SW 1271 (cell line): ENCODE measurements around the gene CROCC2.

Experiments
- DNase-seq, 2 experiments: peaks; one replicate each; lab custom pipeline; 2025; lab: John Stamatoyannopoulos, UW

The CROCC2 gene

DNA sequence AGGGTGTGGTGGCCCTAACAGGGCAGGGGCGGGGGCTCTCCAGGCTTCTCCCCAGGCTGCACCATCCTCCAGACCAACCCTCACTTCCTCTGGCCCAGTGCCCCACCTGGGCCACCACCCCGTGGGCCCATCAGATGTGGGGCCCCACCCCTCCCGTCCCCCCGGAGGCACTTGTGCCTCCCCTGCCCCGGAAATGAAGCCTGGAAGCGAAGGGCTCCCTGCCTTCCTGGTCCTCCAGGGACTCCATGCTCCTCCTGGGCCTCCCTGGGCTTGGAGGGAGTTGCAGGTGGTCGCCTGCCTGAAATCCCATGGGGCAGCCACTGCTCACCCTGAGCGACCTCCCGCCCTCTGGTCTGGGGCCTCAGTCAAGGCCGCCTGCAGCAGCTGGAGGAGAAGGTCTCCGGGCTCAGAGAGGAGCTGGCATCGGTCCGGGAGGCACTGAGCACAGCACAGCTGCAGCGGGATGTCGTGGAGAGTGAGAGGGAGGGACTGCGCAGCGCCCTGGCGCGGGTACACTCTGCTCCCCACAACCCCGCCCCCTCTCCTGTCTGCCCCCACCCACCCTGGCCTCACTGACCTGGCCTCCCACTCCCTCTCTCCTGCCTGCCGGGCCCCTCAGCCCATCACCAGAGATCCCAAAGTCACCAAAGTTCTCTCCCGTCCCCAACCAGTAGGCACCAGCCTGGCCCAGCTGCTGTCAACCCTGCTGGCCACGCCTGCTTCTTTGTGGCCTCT is 28.0 kb downstream of the CROCC2 start:
- DNase-seq: no peak

DNA sequence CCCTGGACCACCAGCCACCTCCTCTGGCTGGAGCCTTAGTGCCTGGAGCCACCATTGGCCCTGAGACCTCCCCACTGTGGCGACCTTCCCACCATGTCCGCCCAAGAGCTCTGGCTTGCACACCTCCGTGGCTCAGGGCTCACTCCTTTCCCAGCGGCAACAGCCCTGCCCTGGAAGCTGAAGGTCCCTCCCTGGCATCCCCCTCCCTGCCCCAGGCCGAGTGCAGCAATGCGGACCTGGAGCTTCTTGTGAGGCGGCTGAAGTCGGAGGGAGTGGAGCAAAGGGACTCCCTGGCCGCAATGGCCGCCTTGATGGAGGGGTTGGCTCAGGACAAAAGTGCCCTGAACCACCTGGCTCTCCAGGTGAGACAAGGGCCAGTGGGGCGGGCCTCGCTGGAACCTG is 28.6 kb downstream of the CROCC2 start:
- DNase-seq: no peak

DNA sequence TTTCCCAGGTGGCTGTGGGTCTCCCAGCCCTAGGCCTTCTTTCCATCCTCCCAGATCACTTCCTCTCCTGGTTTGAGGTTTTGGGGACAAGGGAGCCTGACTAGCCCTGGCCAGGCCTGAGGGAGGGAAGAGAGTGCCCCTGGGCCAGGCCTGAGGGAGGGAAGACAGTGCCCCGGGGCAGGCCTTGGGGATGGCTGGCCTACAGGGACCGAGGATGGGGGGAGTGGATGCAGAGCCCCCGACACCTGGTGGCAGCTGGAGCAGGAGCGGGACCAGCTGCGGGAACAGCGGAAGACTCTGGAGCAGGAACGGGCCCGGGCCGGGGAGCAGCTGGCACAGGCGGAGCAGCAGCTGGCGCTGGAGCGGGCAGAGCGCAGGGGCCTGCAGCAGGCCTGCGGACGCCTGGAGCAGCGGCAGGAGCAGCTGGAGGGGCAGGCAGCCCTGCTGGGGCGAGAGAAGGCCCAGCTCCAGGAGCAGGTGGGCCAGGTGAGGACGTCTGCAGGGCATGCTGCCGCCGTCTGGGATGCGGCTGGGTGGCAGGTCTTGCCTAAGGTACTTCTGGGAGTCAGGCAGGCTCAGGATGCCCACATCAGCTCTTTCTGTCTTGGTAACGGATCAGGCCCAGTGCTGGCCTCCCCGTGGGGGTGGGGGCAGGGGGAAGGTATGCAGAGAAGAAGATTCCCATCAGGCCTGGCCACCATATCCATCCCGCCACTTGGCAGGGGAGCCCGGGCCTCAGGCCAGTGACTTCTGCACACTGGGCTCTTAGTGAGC is 29.2 kb downstream of the CROCC2 start:
- DNase-seq: no peak

DNA sequence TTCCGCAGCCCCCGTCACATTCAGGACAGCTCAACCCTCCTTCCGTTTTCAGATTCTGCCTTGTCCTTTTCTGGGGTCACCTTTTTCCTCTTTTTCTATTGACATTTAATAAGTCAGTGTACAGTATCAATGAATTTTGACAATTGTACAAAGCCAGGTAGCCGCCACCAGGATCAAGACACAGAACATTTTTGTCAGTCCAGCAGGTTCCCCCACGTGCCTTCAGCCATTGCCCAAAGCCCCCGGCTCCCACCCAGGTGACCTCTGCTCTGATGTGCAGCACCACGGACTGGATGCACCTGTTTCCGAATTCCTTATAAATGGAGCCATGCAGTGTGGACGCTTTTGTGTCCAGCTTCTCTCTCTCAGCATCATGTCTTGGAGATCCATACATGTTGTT is 30.0 kb downstream of the CROCC2 start:
- no peak for DNase-seq

DNA sequence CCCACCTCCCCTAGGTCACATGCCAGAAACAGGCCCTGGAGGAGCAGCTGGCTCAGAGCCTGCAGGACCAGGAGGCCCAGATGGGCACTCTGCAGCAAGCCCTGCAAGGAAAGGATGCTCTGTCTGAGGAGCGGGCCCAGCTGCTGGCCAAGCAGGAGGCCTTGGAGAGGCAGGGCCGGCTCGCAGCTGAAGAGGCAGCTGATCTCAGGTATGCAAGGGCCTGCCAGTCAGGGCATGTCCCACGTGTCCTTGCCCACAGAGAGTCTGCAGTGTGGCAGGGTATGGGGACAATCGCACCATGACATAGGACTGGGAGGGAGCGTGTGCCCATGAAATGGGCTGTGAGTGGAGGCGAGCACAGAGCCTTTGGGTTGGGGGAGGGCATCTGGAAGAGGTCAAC is 39.9 kb downstream of the CROCC2 start:
- no peak for DNase-seq

DNA sequence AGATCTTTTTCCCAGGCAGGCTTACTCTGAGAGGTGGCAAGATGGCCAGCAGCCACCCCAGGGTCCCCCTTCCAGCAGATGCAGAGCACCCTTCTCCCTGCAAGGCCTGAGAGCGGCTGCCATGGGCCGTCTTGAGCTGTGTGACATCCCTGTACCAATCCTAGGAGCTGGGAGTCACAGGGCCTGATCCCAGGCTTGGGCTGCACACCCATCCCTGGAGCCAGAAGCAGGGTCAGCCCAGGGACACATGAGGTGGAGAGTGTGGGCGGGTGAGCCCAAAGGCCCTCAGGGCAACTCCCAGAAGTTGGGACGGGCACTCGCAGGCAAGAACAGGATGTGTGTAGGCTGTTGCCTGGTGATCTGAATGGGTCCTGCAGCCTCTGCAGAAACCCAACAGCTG is 40.5 kb downstream of the CROCC2 start:
- no peak for DNase-seq

DNA sequence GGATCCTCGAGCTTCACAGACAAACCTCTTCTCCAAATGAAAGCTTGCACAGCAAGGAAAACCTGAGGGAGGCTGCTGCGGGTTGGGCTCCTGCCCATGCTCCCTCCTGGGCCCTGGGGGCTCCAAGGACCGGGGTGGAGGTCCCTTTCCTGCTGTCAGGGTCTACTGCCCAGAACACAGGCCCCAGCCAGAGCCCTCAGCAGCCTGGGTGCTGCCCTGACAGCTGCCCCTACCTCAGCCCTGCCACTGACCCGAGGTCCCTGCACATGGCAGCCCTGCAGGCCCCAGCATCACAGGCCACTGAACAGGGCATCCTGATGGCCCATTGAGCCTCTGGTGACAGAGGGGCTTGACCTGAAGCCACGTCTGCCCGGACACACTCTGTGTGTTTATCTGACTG is 41.0 kb downstream of the CROCC2 start:
- DNase-seq: no peak

DNA sequence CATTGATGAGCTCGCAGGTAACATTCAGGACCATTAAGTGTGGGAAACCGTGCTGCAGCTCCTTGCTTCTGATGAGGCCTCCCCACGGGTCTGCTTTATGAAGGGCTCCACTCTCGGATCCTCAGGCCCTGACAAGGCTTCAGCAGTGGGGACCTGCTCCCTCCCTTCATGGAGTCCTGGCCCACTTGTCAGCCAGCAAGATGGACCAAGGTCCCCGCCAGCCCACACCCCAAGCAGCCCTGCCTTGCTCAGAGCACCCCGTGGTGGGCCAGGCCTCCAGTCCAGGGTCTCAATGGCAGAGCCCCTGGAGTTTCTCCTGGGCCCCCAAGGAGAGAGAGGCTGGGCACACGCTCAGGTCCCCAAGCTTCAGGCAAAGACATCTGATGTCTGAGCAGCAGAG is 41.5 kb downstream of the CROCC2 start:
- no peak for DNase-seq

DNA sequence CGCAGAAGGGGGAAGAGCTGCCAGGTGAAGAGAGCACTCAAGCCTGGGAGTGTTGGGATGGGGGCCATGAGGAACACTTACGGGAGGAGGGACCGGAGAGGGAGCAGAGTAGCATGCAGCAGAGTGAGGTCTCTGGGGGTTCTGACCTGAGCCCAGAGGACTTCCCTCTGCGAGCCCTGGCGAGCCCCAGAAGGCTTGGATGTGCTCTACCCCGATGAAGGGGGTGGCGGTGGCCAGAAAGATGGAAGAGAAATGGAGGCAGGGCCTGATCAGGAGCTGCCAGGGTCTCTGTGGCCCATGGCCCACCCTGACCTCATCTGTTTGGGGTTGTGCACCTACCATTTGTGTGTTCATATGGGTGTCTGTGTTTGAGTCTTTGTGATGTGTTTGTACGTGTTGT is 42.0 kb downstream of the CROCC2 start:
- no peak for DNase-seq

DNA sequence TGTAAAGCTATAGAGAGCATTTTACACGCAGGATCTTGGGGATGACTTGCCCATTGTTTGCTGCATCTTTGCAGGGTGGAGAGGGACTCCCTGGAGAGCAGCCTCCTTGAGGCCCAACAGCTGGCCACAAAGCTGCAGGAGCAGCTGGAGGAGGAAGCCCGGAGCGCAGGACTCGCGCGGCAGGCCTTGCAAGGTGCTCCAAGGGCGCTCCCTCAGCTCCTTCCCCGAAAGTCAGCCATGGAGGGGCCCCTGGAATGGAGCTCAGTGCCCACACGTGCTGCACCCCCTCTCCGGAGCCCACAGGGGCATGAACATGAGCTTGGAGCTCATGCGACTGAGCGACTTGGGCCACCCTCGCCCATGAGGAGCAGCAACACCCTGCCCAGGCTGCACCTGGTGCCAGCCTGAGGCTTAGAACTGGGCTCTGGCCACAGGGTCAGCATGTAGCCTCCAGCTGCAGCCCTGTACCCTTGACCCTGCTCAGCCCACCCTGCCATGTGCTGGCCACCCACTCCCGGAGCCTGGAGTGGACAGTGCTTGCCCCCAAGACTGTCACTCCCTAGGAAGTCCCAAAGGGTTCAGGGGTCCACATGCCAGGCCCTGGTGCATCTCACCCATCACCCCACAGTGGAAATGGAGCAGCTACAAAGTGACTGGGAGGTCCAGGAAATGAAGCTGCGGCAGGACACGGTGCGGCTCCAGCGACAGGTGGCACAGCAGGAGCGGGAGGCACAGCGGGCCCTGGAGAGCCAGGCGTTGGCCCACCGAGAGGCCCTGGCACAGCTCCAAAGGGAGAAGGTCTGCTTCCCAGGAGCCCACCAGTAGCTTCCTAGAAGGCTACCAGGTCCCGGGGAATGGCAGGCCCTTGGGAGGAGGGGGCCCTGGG is 43.0 kb downstream of the CROCC2 start:
- DNase-seq: no peak

DNA sequence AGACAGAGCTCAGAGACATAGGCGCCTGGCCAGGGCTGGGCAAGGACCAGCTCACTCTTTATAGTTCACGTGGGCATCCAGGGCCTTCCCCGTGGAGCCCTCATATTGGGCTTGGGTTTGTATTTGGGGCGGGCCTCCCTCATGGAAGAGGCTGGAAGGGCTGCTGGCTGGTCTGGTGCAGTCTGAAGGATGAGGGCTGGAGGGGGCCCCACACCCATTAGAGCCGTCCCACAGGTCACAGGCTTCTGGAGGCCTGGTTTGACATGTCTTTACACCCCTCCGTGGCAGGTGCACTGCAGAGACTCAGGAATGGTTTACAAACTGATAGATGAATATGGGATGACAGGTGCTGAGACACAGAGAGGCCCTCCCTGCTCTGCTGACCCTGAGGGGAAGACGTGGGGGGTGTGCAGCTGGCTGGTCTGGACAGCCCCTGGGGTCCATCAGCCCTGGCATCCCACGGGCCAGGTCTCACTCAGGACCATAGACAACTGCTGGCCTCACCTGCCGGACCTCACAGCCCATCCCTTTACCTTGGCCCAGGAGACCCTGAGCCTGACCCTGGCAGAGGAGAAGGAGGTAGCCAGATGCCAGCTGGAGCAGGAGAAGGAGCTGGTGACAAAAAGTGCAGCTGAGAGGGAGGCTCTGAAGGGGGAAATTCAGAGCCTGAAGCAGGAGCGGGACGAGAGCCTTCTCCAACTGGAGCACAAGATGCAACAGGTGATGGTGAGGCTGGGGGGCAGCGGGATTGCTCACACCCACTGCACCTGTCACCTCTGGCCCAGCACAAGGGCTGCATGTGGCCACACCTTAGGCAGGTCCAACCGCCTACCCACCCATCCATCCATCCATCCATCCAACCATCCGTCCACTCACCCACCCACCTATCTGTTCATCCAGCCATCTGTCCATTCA is 43.9 kb downstream of the CROCC2 start:
- no peak for DNase-seq

DNA sequence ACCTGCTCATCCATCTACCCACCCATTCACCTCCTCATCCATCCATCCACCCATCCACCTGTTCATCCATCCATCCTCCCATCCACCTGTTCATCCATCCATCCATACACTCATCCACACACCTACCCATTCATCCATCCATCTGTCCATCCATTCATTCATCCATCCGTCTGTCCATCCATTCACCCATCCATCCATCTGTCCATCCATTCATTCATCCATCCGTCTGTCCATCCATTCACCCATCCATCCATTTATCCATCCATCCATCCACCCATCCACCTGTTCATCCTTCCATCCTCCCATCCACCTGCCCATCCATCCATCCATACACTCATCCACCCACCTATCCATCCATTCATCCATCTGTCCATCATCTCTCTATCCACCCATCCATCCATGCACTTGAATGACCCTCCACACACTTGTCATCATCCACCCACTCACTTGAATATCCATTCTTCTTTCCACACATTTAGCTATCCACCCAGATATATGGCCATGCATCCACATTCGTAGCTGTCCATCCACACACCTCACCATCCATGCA is 45.0 kb downstream of the CROCC2 start:
- DNase-seq: no peak

DNA sequence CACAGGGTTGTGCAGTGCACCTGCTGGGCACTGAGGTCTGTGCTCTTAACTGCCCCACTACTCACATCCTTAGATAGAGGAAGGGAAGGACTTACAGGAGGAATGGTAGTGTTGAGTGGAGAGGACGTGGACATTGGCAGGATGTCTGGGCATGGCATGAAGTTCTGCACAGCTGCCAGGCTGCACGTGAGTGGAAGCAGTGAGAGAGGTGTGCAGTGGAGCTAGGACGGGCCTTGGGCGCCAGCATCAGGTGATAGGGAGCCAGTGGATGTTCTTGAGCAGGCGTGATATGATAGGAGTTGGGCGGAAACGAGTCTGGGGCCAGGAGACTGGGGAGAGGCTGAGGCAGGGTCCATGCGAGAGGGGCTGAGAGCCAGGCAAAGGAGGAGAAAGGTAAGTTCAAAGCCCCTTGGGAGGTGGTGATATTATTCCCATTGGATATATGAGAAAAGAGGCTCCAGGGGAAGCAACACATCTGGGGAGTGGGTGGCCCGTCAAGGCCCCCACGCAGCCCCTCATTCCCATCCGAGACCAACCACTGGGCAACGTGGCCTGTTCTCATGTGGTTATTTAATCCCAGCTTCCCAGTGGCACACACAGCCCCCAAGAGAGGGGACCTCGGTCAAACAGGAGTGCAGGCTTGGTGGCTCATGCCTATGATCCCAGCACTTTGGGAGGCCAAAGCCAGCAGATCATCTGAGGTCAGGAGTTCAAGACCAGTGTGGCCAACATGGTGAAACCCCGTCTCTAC is 46.5 kb downstream of the CROCC2 start:
- DNase-seq: no peak

DNA sequence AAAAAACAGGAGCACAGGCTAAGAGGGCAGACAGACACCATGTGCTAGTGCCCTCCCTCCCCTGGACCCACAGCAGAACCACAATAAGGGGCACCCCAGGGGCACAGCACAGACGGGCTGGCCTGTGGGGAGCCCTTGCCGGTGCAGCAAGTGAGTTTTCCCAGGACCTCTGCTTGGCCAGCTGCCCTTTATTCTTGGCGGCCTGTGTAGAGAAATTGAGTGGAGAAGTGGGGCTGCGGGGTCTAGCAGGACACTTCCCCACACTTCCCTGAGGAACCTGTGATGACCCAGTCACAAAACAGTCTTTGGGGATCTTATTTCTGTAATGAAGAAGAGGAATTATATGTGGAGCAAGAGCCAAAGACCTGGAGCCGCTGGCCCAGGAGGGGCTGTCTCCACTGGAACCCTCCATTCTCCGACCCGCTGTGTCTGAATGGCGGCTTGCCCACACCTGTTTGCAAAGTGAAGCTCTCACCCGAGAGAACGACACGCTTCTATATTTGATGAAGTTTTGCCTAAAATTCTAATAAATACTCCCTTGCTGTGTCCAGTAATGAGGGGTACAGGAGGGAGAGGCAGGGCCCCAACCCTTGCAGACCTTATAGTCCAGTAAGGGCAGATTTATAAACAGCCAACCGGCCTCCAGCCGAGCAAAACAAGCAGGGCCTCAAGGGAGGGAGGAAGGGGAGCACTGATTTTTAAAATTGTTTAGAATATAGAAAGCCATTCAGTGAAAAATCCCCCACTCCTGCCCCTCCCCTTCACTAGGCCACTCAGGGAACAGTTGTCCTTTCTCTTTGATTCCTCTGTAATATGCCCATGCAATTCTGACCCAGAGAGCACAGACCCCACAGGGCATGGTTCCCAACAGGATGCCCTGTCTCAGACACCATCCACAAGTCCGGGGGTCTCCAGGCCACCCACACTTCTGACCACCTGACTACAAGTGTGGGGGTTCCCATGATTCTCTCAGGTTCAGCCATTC is 47.6 kb downstream of the CROCC2 start:
- DNase-seq: no peak

DNA sequence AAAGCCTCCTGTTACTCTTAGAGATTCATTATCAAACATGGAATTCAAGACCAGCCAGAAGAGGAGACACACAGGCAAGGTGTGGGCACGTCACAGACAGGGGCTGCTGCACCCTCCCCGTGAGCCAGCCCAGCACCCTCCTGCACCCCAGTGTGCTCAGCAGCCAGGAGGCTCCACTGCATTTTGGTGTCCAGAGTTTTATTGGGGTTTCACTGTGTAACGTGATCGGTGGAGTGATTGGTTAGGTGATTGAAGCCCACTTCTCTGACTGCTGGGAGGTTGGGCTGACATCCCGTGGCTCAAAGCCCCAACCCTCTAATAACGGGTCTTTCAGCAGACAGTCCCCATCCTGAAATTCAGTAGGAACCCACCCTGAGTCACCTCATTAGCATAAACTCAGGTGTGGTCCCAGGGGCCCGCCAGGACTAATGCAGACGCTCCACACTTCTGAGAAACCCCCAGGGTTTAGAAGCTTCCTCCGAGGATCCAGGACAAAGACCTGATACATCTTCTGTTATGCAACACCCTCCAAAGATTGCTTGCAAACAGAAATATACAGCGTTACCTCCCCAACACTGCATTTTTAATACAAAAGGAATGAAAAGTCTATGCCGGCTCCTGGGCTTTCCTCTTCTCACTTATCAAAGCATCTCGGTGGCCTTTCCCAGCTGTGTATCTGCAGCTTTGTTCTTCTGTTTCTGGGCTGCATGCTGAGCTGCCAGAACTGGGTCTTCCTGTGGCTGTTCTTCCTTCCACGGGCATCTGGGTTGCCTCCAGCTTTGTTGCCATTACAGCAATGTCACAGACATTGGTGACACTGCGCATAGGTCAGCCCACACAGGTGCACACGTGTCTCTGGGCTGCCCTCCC is 48.5 kb downstream of the CROCC2 start:
- no peak for DNase-seq

DNA sequence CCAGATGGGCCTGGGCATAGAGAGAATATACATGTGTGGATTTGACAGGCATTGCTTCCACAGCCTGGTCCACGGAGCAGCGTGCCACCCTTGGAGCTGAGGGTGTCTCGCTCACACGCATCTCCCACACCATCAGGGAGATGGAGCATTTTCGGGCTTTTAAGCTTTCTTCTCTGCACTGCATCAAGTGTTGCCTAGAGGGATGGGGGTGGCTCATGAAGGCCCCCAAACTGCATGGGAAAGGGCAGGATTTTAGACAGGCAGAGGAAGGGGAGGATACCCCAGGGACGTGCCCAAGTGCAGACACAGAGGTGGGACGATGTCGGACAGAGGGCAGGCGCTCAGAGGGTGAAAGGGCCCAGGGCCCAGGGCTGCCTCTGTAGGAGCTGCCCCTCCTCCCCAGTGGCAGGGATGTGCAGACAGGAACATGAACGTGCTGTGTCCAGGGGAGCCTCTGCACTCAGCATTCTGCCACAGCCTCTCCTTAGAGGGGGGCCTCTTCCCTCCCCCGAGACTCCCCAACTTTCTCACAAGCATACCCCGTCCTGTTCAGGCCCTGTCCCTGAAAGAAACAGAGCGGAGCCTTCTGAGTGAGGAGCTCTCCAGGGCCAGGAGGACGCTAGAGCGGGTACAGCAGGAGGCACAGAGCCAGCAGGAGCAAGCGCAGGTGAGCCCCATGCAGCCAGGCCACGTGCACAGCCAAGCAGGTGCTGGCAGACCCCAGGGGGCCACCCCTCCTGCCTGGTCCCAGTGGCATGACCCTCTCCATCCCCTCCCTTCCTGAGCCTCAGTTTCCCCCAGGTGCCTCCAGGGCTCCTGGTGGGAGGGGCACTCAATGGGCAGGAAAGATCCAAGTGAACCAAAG is 49.4 kb downstream of the CROCC2 start:
- DNase-seq: no peak

DNA sequence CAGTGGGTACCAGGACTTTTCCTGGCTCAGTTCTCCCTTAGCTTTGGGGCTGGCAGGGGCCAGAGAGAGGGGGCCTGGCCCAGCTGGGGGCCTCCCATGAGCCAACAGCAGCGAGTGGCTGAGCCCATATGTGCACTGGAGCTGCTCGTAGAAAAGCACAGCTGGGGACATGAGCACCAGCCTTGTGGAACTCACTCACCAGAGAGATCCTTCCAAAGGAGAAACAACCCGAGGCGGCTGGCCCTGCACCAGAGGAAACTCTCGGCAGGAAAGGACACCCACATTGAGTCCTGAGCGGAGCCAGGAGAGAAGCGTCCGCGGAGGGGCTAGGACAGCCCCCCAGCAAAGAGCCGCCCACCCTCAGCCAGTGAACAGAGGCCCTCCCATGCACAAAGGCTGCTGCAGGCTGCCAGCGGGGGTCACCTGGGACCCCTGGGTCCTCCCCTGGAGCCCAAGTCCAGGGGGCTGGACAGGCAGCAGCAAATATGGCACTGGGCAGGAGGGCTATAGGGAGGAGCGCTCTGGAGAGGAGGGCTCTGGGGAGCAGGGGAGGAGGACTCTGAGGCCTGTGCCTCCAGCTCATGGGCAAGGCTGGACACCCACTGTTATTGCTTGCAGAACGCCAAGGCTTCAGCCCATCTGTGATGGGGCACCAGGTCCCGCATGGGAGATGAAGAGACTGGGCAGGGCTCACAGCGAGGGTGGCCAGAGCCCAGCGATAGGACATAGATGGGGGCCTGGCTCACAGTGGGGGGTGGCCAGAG is 50.2 kb downstream of the CROCC2 start:
- DNase-seq: no peak
